Thyroid gland (tissue), 4 donors: ENCODE measurements around the gene SREBF2. TPM values are rescaled to one million over a fixed set of nuclear protein-coding genes. Genes with fewer than 3 reads are reported as not detected.

Experiments used
- DNase-seq, 2 donors: peaks; one replicate each; pipeline ENCODE4 v3.0.0-alpha.2; 2019
- H3K27ac ChIP-seq, 3 donors: fragments of 200-600 bp; sonication (generic); 1 replicate in 2 of 3; 2 replicates in 1 of 3; pipeline ENCODE4 v1.5.1; 2016 to 2019; ENCODE audit warnings: mild to moderate bottlenecking in 1 of 3, moderate library complexity in 1 of 3
- H3K27me3 ChIP-seq: fragments of 200-600 bp; sonication (generic); one replicate; pipeline ENCODE4 v1.5.1; 2019
- H3K36me3 ChIP-seq, 2 donors: fragments of 200-600 bp; sonication (generic); one replicate each; pipeline ENCODE4 v1.5.1; 2016 to 2019
- H3K4me1 ChIP-seq, 2 donors: fragments of 200-600 bp; sonication (generic); one replicate each; pipeline ENCODE4 v1.5.1; 2017 to 2019
- H3K4me3 ChIP-seq, 3 donors: fragments of 200-600 bp; sonication (generic); replicated peaks in 1 of 3; 1 replicate in 2 of 3; 2 replicates in 1 of 3; pipeline ENCODE4 v1.5.1; 2016; ENCODE audit warnings: mild to moderate bottlenecking in 1 of 3
- H3K9me3 ChIP-seq: fragments of 200-600 bp; sonication (generic); one replicate; pipeline ENCODE4 v1.5.1; 2017
- CTCF ChIP-seq, 6 experiments: fragments of 200-600 bp in 3 of 6; fragments of 450-650 bp in 3 of 6; sonication (generic) in 3 of 6; IDR thresholded peaks; one replicate each; pipeline ENCODE4 v1.5.1; 2016 to 2019; ENCODE audit warnings: antibody characterized with exemption in 6 of 6, mild to moderate bottlenecking in 2 of 6, inconsistent platforms in 1 of 6, moderate library complexity in 1 of 6
- POLR2A ChIP-seq, 2 donors: fragments of 450-650 bp; IDR thresholded peaks; one replicate each; pipeline ENCODE4 v1.6.1; 2017; ENCODE audit warnings: antibody characterized with exemption in 2 of 2, mild to moderate bottlenecking in 2 of 2, moderate library complexity in 1 of 2
- WGBS, 2 donors: methylation state at CpG; one replicate each; pipeline ENCODE4 v1.1.5; 2017; 5-methylcytosine and 5-hydroxymethylcytosine counted together
- intact Hi-C: fragments of 100-400 bp; cut with DNase I; formaldehyde crosslinking; loops from one replicate; pipeline ENCODE4 v1.15.1; 2023
- total RNA-seq, 4 donors: library from RNA; depleted of rRNA; stranded (reverse); fragments of >200 nt; gene quantifications; one replicate each; pipeline ENCODE4 v1.2.3, GENCODE V29; 2016

The SREBF2 gene
- total RNA-seq, 4 donors from 2014 or later, result 34.4 to 91.8 (median 63.7) TPM

GRCh38 chr22:41885116-41885515 is 52.2 kb downstream of the SREBF2 start:
- 95 to 98% methylated on average over 2 of the region's 2 CpGs for WGBS, 2 donors
- no peak for DNase-seq
- intact Hi-C loops, result no loop called here
- H3K27ac ChIP-seq, result no peak overlapping the region
- no peak overlapping the region for H3K4me3 ChIP-seq
- TF ChIP-seq CTCF (IDR thresholded peaks at IDR 0.05), result no peak
- no peak for TF ChIP-seq POLR2A (IDR thresholded peaks at IDR 0.05)
- no peaks in the 10 kb centered on the region for H3K27me3 ChIP-seq
- peaks cover 50 to 69% of the 10 kb centered on the region in 2 donors for H3K36me3 ChIP-seq
- no peaks in the 10 kb centered on the region for H3K9me3 ChIP-seq
- H3K4me1 ChIP-seq, result no peaks in the 10 kb centered on the region

- no peaks in the 10 kb centered on the region for H3K4me1 ChIP-seq
- H3K27ac ChIP-seq, result no peak overlapping the region
- H3K9me3 ChIP-seq, result no peaks in the 10 kb centered on the region
- 94 to 97% methylated on average over 6 of the region's 6 CpGs for WGBS, 2 donors
- peaks cover 53 to 68% of the 10 kb centered on the region in 2 donors for H3K36me3 ChIP-seq
- DNase-seq, result no peak
- no peak for TF ChIP-seq POLR2A (IDR thresholded peaks at IDR 0.05)
- no peak for TF ChIP-seq CTCF (IDR thresholded peaks at IDR 0.05)
- no peaks in the 10 kb centered on the region for H3K27me3 ChIP-seq
- no peak overlapping the region for H3K4me3 ChIP-seq
- intact Hi-C loops, result no loop called here
These were observed 52.6 kb downstream of the SREBF2 start for GRCh38 chr22:41885516-41885915.

GRCh38 chr22:41888627-41889200 is 55.8 kb downstream of the SREBF2 start:
- WGBS, 2 donors, result 87 to 92% methylated on average over 4 of the region's 4 CpGs
- H3K4me3 ChIP-seq, result no peak overlapping the region
- no peaks in the 10 kb centered on the region for H3K4me1 ChIP-seq
- DNase-seq, result no peak
- intact Hi-C loops, result no loop called here
- peaks cover 45 to 60% of the 10 kb centered on the region in 2 donors for H3K36me3 ChIP-seq
- no peaks in the 10 kb centered on the region for H3K9me3 ChIP-seq
- no peaks in the 10 kb centered on the region for H3K27me3 ChIP-seq
- H3K27ac ChIP-seq, result no peak overlapping the region
- no peak for TF ChIP-seq POLR2A (IDR thresholded peaks at IDR 0.05)
- TF ChIP-seq CTCF (IDR thresholded peaks at IDR 0.05), result no peak

- H3K4me3 ChIP-seq, result no peak overlapping the region
- H3K27me3 ChIP-seq, result no peaks in the 10 kb centered on the region
- no peak for DNase-seq
- H3K4me1 ChIP-seq, result no peaks in the 10 kb centered on the region
- 95 to 96% methylated on average over 8 to 9 of the region's 9 CpGs for WGBS, 2 donors
- H3K36me3 ChIP-seq, result peaks cover 47 to 53% of the 10 kb centered on the region in 2 donors
- TF ChIP-seq CTCF (IDR thresholded peaks at IDR 0.05) (no peak), POLR2A (IDR thresholded peaks at IDR 0.05) (no peak)
- H3K9me3 ChIP-seq, result no peaks in the 10 kb centered on the region
- no peak overlapping the region for H3K27ac ChIP-seq
- intact Hi-C loops, result no loop called here
These were observed 58.5 kb downstream of the SREBF2 start for GRCh38 chr22:41891407-41891806.

- 88 to 91% methylated on average over 4 of the region's 4 CpGs for WGBS, 2 donors
- intact Hi-C loops, result no loop called here
- no peak overlapping the region for H3K4me3 ChIP-seq
- no peaks in the 10 kb centered on the region for H3K27me3 ChIP-seq
- no peak for TF ChIP-seq POLR2A (IDR thresholded peaks at IDR 0.05)
- TF ChIP-seq CTCF (IDR thresholded peaks at IDR 0.05), result no peak
- DNase-seq, result no peak
- H3K9me3 ChIP-seq, result no peaks in the 10 kb centered on the region
- H3K36me3 ChIP-seq, result peaks cover 49 to 54% of the 10 kb centered on the region in 2 donors
- no peak overlapping the region for H3K27ac ChIP-seq
- no peaks in the 10 kb centered on the region for H3K4me1 ChIP-seq
These were observed 59.8 kb downstream of the SREBF2 start for GRCh38 chr22:41892721-41893120.
